ENCODE results near the gene FZD7.

The FZD7 gene

DNA sequence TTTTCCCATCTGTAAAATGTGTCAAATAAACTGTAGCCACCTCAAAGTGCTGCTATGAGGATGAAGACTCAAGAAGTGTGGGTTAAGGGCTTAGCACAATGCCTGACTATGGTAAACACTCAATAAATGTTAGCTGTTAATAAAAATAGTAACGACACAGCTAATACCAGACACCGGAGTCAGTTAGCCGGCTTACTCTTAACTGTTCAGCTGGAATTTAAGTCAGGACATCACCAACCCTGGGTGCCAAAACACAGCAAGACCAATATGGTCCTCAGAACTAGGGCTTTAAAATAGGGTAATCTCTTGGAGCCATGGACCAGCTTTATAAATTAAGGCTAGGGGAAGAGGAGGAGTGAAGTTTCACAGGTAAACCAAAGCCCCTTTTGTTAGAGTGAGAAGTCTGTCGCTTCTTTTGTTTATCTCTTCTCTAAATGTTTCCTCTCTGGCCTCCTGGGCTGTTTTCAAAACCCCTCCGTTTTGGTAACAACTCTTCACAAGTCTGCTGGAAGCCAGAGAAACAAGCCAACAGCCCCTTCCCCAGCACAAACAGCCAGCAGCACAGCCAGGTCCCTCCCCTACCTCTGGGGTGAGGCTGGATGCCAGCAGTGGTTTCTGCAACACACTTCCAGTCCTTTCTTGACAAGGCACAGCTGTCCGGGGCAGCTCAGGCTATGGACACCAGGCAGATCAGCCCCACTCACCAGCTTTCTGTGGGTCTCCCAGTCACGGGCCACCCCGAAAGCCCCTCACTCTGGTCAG, 13.8 kb upstream of the FZD7 start:
- H3K4me1 ChIP-seq (ENCODE audit: insufficient read depth, low read length): peaks cover 12% of the 10 kb centered on the region
- H3K9me3 ChIP-seq (ENCODE audit: control insufficient read depth, insufficient read depth, low read length): no peaks in the 10 kb centered on the region
- no peak overlapping the region for H3K9ac ChIP-seq (ENCODE audit: low read depth, low read length)
- no peaks in the 10 kb centered on the region for H3K36me3 ChIP-seq (ENCODE audit: insufficient read depth, low read length)

GRCh38 chr2:202022755-202023154, 10.9 kb upstream of the FZD7 start:
- H3K9ac ChIP-seq (ENCODE audit: low read depth, low read length): peak overlapping the region; percentile 1
- H3K4me1 ChIP-seq (ENCODE audit: insufficient read depth, low read length): peaks cover 29% of the 10 kb centered on the region

DNA sequence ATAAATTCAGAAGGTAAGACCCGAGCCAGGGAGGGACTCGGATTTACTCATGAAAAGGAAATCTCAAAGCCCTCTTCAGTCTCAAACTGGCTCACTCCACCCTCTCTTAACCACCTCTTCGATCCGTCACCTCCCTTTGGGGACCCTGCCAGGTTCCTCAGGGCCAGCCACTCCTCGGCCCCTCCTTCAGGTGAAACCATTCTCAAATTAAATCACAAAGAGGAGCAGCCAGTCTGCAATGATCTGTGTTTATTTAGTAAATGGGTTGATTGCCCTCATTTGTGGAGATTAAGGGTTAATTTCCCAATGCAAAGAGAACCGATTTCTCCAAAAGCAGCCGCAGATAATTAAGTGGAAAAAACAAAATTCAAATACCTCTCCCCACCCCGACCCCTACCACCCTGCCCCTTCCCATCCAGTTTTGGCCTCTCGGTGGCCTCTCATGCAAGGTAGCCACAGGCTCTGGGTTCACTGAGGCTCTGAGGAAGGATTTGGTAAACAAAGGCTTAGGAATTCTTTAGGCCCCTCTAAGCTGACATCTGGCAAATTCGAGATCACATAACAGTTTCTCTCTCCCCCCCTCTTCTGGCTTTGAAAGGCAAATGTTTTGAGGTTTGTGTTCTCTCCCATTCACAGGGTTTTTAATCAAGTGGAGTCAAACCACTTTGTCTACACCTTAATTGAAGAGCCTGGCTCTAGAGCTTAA, 10.3 kb upstream of the FZD7 start:
- Histone ChIP-seq H3K4me1 (ENCODE audit: insufficient read depth, low read length) (peaks cover 29% of the 10 kb centered on the region), H3K9me3 (ENCODE audit: control insufficient read depth, insufficient read depth, low read length) (no peaks in the 10 kb centered on the region), H3K9ac (ENCODE audit: low read depth, low read length) (peak overlapping the region; percentile 1; the same call in 1 of the 2 replicates), H3K36me3 (ENCODE audit: insufficient read depth, low read length) (no peaks in the 10 kb centered on the region)

More at GRCh38 chr2:202022755-202023154, 10.9 kb upstream of the FZD7 start:
- Histone ChIP-seq H3K9me3 (ENCODE audit: control insufficient read depth, insufficient read depth, low read length) (no peaks in the 10 kb centered on the region), H3K36me3 (ENCODE audit: insufficient read depth, low read length) (no peaks in the 10 kb centered on the region)

GRCh38 chr2:202023904-202024266, 9.8 kb upstream of the FZD7 start:
- no peaks in the 10 kb centered on the region for H3K36me3 ChIP-seq (ENCODE audit: insufficient read depth, low read length)
- no peaks in the 10 kb centered on the region for H3K9me3 ChIP-seq (ENCODE audit: control insufficient read depth, insufficient read depth, low read length)
- H3K9ac ChIP-seq (ENCODE audit: low read depth, low read length): no peak overlapping the region
- H3K4me1 ChIP-seq (ENCODE audit: insufficient read depth, low read length): peaks cover 29% of the 10 kb centered on the region

GRCh38 chr2:202024871-202025270, 8.8 kb upstream of the FZD7 start:
- H3K9ac ChIP-seq (ENCODE audit: low read depth, low read length): no peak overlapping the region
- H3K4me1 ChIP-seq (ENCODE audit: insufficient read depth, low read length): peaks cover 32% of the 10 kb centered on the region
- no peaks in the 10 kb centered on the region for H3K9me3 ChIP-seq (ENCODE audit: control insufficient read depth, insufficient read depth, low read length)
- H3K36me3 ChIP-seq (ENCODE audit: insufficient read depth, low read length): no peaks in the 10 kb centered on the region

DNA sequence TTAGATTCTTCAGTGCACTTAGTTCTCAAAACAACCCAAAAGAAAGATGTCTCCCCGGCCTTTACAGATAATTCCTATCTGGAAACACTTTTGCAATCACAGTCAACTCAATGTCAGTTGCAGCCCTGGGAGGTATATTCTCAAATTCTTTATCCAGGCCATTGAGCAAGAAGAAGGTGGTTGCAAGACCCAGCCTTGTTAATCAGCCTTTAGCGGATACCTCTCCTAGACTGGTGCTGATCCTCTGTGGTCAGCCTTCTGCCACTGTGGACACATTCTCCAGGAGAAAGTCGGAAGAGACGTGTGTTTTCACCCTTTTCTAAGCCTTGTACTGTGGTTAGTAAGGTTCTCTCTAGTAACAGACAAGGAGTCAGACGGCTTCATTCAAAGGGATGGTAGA, 7.8 kb upstream of the FZD7 start:
- H3K9me3 ChIP-seq (ENCODE audit: control insufficient read depth, insufficient read depth, low read length): no peaks in the 10 kb centered on the region
- no peaks in the 10 kb centered on the region for H3K36me3 ChIP-seq (ENCODE audit: insufficient read depth, low read length)
- H3K4me1 ChIP-seq (ENCODE audit: insufficient read depth, low read length): peaks cover 37% of the 10 kb centered on the region
- no peak overlapping the region for H3K9ac ChIP-seq (ENCODE audit: low read depth, low read length)

- H3K36me3 ChIP-seq (ENCODE audit: insufficient read depth, low read length): no peaks in the 10 kb centered on the region
- H3K9ac ChIP-seq (ENCODE audit: low read depth, low read length): no peak overlapping the region
- peaks cover 43% of the 10 kb centered on the region for H3K4me1 ChIP-seq (ENCODE audit: insufficient read depth, low read length)
- H3K9me3 ChIP-seq (ENCODE audit: control insufficient read depth, insufficient read depth, low read length): no peaks in the 10 kb centered on the region
Measured at GRCh38 chr2:202026507-202026906, 7.1 kb upstream of the FZD7 start.

GRCh38 chr2:202030691-202031090, 3.0 kb upstream of the FZD7 start:
- H3K9me3 ChIP-seq (ENCODE audit: control insufficient read depth, insufficient read depth, low read length): no peaks in the 10 kb centered on the region
- peaks cover 24% of the 10 kb centered on the region for H3K4me1 ChIP-seq (ENCODE audit: insufficient read depth, low read length)
- H3K36me3 ChIP-seq (ENCODE audit: insufficient read depth, low read length): no peaks in the 10 kb centered on the region
- H3K9ac ChIP-seq (ENCODE audit: low read depth, low read length): no peak overlapping the region

DNA sequence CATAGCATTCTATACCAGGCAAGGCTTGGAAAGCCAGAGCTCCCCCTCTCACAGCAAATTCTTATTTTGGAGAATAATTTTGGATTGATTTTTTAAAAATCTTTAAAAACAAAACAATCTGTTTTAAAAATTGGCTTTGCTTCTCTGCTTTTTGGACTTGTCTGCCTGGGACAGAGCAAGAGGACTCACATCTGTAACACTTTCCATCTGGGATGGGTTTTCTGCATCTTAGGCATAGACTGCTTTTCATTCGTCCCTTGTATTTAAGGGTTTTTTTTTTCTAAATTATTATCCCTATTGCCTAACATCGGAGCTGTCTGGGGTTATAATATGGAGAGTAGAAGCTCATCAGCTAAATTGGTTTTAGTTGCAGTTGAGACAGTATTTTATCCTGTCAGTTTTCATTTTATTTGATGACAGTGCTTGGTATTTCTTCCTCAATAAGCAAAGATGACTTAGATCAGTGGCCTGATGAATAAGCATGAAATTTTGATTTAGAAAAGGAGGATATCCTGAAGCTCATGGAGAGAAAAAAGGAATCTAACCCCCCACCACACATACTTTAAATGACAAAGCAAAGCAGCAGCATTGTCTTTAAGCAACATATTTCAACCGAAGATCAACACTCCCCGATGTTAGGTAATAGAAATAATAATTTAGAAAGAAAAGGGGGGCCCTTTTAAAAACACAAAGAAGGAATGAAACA, 2.3 kb upstream of the FZD7 start:
- no peaks in the 10 kb centered on the region for H3K36me3 ChIP-seq (ENCODE audit: insufficient read depth, low read length)
- H3K9ac ChIP-seq (ENCODE audit: low read depth, low read length): peak overlapping the region; percentile 82
- H3K9me3 ChIP-seq (ENCODE audit: control insufficient read depth, insufficient read depth, low read length): no peaks in the 10 kb centered on the region
- H3K4me1 ChIP-seq (ENCODE audit: insufficient read depth, low read length): peaks cover 18% of the 10 kb centered on the region

- Histone ChIP-seq H3K9ac (ENCODE audit: low read depth, low read length) (peak overlapping the region; percentile 82), H3K9me3 (ENCODE audit: control insufficient read depth, insufficient read depth, low read length) (no peaks in the 10 kb centered on the region), H3K4me1 (ENCODE audit: insufficient read depth, low read length) (peaks cover 15% of the 10 kb centered on the region), H3K36me3 (ENCODE audit: insufficient read depth, low read length) (peaks cover 5% of the 10 kb centered on the region; the same call in 1 of the 2 replicates)
Measured at GRCh38 chr2:202032846-202033316, 774 bp upstream of the FZD7 start.

DNA sequence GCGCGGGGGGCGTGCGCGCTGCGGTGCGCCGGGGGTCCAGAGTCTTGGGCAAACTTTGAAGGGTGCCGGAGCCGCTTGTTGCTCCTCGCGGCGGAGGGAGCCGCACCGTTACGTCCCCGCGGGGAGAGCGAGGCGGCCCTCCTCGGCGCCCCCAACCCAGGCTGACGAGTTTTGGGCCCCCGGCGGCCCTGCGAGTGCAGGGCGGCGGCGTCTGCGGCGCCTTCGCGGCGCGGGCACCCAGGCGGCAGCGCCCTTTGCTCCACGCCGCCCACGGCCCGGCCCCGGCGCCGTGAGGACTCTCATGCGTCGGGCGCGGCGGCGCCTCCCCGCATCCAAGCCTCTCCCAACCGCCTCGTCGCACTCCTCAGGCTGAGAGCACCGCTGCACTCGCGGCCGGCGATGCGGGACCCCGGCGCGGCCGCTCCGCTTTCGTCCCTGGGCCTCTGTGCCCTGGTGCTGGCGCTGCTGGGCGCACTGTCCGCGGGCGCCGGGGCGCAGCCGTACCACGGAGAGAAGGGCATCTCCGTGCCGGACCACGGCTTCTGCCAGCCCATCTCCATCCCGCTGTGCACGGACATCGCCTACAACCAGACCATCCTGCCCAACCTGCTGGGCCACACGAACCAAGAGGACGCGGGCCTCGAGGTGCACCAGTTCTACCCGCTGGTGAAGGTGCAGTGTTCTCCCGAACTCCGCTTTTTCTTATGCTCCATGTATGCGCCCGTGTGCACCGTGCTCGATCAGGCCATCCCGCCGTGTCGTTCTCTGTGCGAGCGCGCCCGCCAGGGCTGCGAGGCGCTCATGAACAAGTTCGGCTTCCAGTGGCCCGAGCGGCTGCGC, 814 bp downstream of the FZD7 start:
- H3K9ac ChIP-seq (ENCODE audit: low read depth, low read length): peak overlapping the region; percentile 70
- no peaks in the 10 kb centered on the region for H3K9me3 ChIP-seq (ENCODE audit: control insufficient read depth, insufficient read depth, low read length)
- H3K4me1 ChIP-seq (ENCODE audit: insufficient read depth, low read length): peaks cover 17% of the 10 kb centered on the region
- peaks cover 5% of the 10 kb centered on the region; the same call in 1 of the 2 replicates for H3K36me3 ChIP-seq (ENCODE audit: insufficient read depth, low read length)

DNA sequence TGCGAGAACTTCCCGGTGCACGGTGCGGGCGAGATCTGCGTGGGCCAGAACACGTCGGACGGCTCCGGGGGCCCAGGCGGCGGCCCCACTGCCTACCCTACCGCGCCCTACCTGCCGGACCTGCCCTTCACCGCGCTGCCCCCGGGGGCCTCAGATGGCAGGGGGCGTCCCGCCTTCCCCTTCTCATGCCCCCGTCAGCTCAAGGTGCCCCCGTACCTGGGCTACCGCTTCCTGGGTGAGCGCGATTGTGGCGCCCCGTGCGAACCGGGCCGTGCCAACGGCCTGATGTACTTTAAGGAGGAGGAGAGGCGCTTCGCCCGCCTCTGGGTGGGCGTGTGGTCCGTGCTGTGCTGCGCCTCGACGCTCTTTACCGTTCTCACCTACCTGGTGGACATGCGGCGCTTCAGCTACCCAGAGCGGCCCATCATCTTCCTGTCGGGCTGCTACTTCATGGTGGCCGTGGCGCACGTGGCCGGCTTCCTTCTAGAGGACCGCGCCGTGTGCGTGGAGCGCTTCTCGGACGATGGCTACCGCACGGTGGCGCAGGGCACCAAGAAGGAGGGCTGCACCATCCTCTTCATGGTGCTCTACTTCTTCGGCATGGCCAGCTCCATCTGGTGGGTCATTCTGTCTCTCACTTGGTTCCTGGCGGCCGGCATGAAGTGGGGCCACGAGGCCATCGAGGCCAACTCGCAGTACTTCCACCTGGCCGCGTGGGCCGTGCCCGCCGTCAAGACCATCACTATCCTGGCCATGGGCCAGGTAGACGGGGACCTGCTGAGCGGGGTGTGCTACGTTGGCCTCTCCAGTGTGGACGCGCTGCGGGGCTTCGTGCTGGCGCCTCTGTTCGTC, 1.7 kb downstream of the FZD7 start:
- Histone ChIP-seq H3K9me3 (ENCODE audit: control insufficient read depth, insufficient read depth, low read length) (no peaks in the 10 kb centered on the region), H3K9ac (ENCODE audit: low read depth, low read length) (peak overlapping the region; percentile 70), H3K4me1 (ENCODE audit: insufficient read depth, low read length) (peaks cover 20% of the 10 kb centered on the region), H3K36me3 (ENCODE audit: insufficient read depth, low read length) (peaks cover 5% of the 10 kb centered on the region; the same call in 1 of the 2 replicates)

GRCh38 chr2:202035941-202036372, 2.3 kb downstream of the FZD7 start:
- Histone ChIP-seq H3K9me3 (ENCODE audit: control insufficient read depth, insufficient read depth, low read length) (no peaks in the 10 kb centered on the region), H3K9ac (ENCODE audit: low read depth, low read length) (peak overlapping the region; percentile 70), H3K36me3 (ENCODE audit: insufficient read depth, low read length) (peaks cover 5% of the 10 kb centered on the region; the same call in 1 of the 2 replicates), H3K4me1 (ENCODE audit: insufficient read depth, low read length) (peaks cover 17% of the 10 kb centered on the region)

Measured in ES-I3 (cell line).